GM18505 (cell line): ENCODE data around the gene PPRC1.
"Not testable (repeated sequence)": the region's sequence is repeated elsewhere in the genome, so short reads cannot be mapped to it uniquely, and the experiment has no call there.

ENCODE experiments used
- ATAC-seq: cut with Tn5 transposase; IDR thresholded peaks from one replicate; pipeline ENCODE4 v1.9.1; 2021; ENCODE audit not compliant: unreplicated experiment
- POLR2A ChIP-seq: IDR thresholded peaks from 4 replicates; pipeline ENCODE4 v1.6.1; 2011; ENCODE audit warnings: borderline replicate concordance; ENCODE audit not compliant: insufficient read depth, insufficient read length; ENCODE audit errors: extremely low read depth

PPRC1 gene

GRCh38 chr10:102170602-102171001, 37.8 kb downstream of the PPRC1 start:
- no peak for TF ChIP-seq POLR2A
- ATAC-seq, result no peak

- no peak for ATAC-seq
- no peak for TF ChIP-seq POLR2A
Observed at GRCh38 chr10:102172288-102172687, 39.4 kb downstream of the PPRC1 start.

- no peak for ATAC-seq
- no peak for TF ChIP-seq POLR2A
Observed at GRCh38 chr10:102175415-102175814, 42.6 kb downstream of the PPRC1 start.

GRCh38 chr10:102184606-102185005, 51.8 kb downstream of the PPRC1 start:
- TF ChIP-seq POLR2A, result no peak
- no peak for ATAC-seq

- TF ChIP-seq POLR2A, result no peak
- no peak for ATAC-seq
Observed at GRCh38 chr10:102185272-102185671, 52.4 kb downstream of the PPRC1 start.

- TF ChIP-seq POLR2A, result no peak
- no peak for ATAC-seq
Observed at GRCh38 chr10:102185811-102186527, 53.1 kb downstream of the PPRC1 start.

GRCh38 chr10:102188298-102188940, 55.6 kb downstream of the PPRC1 start:
- no peak for TF ChIP-seq POLR2A
- no peak for ATAC-seq

GRCh38 chr10:102188941-102189898, 56.4 kb downstream of the PPRC1 start:
- ATAC-seq, result not testable (repeated sequence)

GRCh38 chr10:102191956-102192355, 59.1 kb downstream of the PPRC1 start:
- no peak for TF ChIP-seq POLR2A

GRCh38 chr10:102195296-102195870, 62.5 kb downstream of the PPRC1 start:
- no peak for ATAC-seq
- no peak for TF ChIP-seq POLR2A

More at GRCh38 chr10:102191956-102192355, 59.1 kb downstream of the PPRC1 start:
- ATAC-seq, result no peak

- TF ChIP-seq POLR2A, result no peak
- no peak for ATAC-seq
Observed at GRCh38 chr10:102196893-102197292, 64.1 kb downstream of the PPRC1 start.

GRCh38 chr10:102198027-102198426, 65.2 kb downstream of the PPRC1 start:
- no peak for ATAC-seq
- TF ChIP-seq POLR2A, result no peak
